Stimulated activated CD4-positive, alpha-beta T cell treated with anti-CD3 and anti-CD28 coated beads, TNF-alpha, amount 100 ng/mL, for 4 hours (primary cell): Measurements from ENCODE around the gene PPP1R12C.
"Not testable (repeated sequence)": the region's sequence is repeated elsewhere in the genome, so short reads cannot be mapped to it uniquely, and the experiment has no call there.

Source experiments
- DNase-seq, 3 experiments: peaks; one replicate each; pipeline ENCODE4 v3.0.0-alpha.2; 2020; ENCODE audit warnings: low read depth in 3 of 3

PPP1R12C gene

DNA sequence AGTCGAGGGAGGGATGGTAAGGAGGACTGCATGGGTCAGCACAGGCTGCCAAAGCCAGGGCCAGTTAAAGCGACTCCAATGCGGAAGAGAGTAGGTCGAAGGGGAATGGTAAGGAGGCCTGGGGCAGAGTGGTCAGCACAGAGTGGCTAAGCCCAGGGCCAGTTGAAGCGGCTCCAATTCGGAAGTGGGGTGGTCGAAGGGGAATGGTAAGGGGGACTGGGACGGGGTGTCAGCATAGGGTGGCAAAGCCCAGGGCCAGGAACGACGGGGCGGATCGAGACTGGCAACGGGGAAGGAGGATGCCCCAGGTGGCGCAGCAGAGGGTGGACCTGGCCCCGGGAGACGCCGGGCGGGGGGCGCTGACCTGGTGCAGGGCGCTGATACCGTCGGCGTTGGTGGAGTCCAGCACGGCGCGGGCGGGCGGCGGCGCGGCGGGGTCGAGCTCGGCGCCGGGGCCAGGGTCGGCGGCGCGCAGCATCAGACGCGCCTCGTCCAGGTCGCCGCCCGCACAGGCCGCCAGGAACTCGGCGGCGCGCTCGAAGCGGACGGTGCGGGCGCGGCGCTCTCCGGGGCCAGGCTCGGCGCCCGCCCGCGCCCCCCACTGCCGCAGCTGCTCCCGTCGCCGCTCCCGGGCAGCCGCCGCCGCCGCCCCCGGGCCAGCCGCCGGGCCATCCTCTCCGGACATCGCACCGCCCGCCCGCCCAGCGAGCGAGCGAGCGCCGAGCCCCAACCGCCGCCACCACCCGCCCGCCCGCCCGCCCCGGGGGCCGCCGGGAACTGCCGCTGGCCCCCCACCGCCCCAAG, at the start of gene PPP1R12C:
Gene PPP1R12C, minus strand, starts transcription at position 779 of the 804 bp plus-strand sequence. Its CDS starts 94 bp downstream, at position 685.
- DNase-seq = no peak

DNA sequence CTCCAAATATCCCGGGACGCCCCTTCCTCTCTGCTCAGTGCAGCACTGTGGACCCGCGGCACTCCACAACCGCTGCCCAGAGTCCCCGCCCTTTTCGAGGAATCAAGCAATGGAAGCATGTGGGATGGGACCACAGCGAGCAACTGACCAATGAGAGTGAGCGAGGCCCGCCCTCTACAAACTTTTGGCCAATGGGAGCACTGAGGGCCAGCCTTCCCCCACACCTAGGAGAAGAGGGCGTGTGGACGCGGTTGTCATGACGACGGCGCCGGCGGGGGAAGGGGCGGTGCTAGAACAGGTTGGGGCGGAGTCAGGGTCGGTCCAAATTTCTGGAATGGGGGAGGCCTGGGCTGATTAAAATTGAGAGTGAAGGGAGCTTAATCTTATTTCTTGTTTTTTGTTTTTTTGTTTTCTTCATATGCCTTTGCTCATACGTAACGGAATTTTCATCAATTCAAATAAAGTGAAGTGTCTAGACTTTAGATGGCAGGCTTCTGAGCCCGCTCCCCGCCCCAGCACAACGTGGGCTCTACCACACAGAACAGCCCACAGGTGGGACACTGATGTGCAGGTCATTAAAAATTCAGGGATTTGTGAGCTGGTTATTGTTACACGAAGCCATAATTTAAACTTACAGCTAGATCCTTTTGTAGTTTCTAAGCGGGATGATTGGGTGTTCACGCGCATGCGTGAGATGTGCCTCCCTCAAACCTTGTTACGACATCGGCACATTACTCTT, 49.3 kb upstream of the PPP1R12C start, which contains the start of gene DNAAF3:
Gene DNAAF3, minus strand, starts transcription at position 84 of the 739 bp plus-strand sequence. CDS start 200 bp downstream, outside the sequence.
- DNase-seq = peak; percentile 21 to 63 (median 48)

DNA sequence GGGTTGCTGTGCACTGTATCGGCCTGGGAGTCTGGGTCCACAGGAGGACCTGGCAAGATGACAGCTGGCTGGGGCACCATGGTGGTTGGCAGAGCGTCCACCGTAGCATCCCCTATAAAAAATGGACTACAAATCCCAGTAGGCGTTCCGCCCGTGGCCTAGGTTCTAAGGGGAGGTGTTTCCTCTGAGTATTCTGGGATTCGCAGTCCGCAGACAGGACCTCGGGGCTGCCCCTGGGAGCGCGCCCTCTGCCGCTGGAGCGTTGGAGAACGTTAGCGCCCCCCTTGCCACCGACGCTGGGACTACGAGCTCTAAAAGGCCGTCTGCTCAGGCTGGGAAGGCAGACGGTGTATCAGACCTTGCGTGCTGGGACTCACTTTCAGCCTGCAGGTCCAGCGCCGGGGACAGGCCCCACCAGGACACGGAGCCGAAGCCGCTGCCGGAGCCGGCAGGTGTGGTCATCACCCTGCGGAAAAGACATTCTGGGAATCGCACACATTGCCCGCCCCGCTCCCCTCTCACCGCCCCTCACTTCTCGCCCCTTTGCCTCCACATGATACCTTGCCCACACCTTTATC, 48.6 kb upstream of the PPP1R12C start:
- DNase-seq = no peak

DNA sequence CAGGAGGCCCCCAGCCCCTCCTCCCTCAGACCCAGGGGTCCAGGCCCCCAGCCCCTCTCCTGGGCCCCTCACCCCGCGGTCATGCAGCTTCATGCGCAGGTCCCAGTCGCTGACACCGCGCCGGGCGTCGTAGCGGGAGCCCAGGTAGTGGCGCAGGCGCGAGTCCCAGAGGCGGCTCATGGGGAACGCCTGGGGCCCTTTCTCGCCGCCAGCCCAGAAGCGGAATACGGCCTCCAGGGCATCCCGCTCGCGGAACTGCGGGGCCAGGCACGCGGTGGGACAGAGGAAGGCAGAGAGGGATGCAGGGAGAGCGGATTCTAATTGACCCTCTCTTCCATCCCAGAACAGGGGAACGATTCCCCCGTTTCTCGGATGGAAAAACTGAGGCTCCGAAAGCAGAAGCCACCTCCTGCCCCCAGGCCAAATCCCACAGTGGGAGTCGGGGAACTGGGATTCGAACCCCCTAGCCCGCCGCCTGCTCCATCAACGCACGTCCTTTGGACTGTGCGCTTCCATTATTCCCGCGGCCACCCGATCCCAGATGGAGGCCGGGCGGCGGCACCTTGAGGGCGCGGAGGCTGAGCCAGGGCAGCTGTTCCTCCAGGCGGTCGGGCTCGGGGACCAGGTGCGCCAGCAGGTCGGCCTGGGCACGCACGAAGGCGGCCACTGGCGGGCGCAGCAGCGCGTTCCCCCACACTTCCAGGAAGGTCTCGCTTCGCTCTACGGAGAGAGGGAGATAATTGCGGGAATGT, 44.3 kb upstream of the PPP1R12C start:
- no peak for DNase-seq

DNA sequence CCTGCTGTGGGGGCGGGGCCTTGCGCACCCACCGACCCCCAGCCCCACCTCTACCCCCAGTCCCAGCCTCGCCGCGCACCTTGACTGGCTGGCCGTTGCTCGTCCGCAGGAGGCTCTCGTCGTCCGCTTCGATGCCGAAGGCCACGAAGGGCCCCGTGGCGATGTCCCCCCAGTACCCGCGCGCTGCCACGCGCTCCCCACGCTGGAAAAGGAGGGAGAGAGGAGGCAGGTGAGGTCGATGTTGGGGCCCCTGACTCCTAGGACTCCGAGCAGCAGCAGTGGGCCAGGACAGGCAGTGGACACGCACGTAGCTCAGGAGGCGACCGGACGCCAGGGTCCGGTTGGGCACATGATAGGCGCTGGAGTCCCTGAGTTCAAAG, 43.5 kb upstream of the PPP1R12C start:
- no peak for DNase-seq

DNA sequence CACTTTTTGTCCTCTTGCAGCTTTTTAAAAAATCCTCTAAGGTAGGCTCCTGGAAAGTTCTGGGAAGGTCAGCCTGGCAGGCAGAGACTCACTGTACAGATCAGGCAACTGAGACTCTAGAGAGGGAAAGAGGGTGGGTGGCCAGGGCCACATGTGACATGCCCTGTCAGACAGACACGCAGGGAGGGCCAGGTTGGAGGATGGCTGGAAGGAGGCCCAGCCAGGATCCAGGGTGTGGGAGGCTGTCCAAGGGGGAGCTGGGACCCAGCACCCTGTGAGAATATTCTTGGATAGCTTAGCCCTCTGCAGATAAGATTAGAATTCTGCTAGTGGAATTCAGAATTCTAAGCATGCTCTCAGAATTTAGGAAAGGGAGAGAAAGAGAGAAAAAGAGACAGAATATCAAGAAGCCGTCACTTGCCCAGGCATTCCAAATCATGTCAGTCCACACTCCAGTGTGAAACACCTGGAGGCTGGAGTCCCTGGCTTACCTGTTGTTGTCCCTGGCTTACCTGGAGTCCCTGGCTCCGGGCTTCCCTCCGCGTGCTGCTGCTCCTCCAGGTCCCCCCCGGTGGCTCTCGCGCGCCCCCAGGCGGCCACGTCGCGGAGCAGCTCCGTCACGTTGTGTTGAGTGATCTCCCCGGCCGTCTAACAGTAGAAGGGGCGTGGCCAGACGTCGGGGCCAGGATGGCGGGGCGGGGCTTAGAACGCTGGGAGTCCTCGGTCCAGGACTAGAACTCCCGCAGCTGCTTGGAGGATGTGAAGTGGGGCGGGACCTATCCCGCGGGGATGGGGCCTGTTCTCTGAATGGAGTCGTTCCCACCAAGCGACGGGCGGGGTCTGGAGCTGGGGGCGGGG, 42.9 kb upstream of the PPP1R12C start:
- DNase-seq = peak; percentile 68 to 76 (median 73)

DNA sequence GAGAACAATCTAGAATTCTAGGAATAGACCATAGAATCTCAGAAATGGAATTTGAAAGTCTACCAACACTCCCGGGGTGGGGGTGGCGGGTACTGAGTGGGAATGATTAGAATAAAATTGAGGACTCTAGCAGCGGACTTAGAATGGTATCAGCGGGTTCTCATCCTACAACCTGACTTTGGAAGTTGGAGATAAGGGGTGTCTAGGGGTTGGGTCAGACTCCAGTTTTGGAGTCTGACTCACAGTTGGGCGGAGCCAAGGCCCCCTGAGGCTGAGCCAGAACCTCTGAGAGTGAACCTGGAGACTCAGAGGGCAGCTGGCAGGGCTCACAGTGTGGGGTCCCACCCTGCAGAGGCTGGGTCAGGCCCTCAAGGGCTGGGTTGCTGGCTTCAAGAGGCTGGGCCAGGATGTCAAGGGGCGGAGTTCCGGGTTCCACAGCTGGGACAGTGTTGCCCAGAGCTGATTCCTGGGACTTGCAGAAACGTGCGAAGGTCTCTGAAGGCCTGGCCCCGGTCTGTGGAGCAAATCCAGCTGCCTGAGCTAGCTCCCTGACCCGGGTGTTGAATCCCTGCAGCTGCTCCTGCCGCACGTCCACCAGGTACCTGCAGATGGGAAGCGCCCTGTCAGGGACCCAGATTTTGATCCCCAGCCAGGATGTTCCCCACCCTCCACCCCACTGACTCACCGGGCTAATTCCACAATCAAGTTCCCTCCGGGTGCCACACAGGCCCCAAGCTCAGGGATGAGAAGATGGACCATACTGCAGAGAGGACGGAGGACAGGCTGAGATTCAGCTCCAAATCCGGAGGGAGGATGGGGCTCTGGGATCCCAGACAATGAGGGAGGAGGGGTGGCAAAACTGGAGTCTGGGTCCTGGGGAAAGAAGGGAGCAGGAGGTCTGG, 41.7 kb upstream of the PPP1R12C start:
- no peak for DNase-seq

DNA sequence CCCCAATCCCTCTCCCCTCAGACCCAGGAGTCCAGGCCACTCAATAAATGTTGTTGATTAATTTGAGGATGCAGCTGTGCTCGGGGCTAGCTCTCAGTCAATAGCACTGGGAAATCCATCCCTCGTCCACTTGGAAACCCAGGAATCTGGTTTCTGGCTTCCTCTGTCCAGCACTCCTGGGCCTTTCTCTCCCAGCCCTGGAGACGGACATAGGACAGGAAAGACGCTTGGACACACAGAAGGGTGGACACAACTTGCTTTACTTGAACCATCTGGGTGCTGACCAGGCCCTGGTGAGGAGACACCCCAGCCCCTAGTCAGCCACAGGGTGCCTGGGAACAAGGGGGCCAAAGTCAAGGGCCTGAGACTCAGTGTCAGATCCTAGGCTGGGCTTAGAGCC, 41.0 kb upstream of the PPP1R12C start:
- no peak for DNase-seq

DNA sequence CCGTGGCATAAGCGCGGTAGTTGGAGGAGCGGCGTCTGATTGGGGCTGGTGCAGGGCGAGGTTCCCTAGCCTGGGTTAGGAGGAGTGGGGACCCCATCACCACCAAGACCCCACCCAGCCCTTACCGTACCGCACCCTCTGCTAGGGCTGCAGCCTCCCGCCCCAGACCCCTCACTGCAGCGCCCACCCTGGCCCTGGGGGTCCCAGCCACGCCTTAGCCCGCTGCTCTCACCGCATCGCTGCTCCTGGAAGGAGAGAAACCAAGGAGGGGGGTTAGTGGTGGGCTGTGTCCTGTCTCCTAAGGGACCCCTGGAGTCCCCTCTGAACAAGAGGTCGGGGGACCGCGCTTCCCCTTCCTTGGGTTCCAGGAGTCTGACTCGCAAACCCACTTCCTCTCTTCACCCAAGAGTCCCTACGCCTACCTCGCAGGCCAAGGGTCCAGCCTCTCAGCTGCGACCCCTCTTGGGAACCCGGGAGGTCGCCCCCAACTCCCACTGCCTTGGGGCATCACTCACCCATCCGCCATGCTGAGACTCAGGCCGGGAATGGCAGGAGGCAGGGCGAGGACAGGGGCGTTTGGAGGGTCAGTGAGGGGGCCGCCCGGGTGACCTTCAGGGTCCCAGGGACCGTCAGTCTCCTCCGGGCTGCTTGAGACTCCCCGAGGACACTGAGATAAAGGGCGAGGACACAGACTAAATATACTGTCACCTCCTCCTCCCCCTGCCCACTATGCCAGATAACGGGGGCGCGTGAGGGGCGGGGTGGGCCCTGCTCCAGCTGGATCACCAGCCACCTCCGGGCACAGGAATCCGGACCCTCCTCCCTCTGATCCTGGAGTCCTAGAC, 39.8 kb upstream of the PPP1R12C start, which contains the start of gene TNNI3:
Gene TNNI3, minus strand, starts transcription at position 669 of the 845 bp plus-strand sequence. Its CDS starts 143 bp downstream, at position 526.
- DNase-seq = no peak

DNA sequence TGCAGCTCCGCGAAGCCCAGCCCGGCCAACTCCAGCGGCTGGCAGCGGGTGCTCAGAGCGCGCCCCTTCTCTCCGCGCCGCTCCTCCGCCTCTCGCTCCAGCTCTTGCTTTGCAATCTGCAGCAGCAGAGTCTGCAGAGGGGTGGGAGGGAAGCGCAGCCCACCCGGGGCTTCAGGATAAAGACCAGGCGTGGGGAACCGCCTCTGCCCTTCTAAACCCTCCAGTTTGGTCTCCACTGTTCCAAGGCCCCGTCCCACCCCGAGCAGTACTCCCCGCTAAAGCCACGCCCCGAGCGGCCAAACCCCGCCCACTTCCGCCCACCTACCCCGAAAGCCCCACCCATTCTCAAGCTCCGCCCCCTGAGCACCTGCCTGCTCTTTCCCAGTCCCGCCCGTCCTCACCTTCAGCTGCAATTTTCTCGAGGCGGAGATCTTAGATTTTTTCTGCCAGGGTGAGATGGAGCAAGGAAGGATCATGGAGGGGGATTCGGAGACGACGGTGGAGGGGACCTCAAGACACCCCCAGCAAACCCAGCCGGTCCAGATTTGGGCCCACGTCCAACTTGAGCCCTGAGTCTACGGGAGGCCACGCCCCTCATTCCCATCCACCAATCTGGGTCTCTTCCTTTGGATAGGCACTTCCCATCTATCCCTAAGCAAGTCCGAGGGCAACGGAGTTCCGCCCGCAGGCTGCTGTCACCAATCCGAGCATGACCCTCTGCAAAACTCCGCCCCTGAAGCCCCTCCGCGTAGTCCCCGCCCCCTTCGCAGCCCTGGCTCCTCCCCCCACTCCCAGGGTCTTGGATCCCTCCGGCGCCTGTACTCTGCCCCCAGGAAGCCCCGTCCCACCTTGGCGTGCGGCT, 39.0 kb upstream of the PPP1R12C start:
- peak in 1 of 3 experiments; percentile 15 for DNase-seq

DNA sequence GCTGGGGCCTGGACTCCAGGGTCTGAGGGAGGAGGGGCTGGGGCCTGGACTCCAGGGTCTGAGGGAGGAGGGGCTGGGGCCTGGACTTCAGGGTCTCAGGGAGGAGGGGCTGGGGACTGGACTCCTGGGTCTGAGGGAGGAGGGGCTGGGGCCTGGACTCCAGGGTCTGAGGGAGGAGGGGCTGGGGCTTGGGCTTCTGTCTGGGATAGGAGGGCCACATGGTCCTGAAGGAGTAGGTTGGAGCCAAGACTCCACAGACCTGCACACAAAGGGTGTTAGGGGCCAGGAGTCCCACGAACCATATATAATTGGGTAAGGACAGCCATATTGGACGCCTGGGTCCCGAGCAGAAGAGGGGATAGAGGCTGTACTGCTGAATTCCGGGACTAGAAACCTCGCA, 38.3 kb upstream of the PPP1R12C start:
- DNase-seq = not testable (repeated sequence)

DNA sequence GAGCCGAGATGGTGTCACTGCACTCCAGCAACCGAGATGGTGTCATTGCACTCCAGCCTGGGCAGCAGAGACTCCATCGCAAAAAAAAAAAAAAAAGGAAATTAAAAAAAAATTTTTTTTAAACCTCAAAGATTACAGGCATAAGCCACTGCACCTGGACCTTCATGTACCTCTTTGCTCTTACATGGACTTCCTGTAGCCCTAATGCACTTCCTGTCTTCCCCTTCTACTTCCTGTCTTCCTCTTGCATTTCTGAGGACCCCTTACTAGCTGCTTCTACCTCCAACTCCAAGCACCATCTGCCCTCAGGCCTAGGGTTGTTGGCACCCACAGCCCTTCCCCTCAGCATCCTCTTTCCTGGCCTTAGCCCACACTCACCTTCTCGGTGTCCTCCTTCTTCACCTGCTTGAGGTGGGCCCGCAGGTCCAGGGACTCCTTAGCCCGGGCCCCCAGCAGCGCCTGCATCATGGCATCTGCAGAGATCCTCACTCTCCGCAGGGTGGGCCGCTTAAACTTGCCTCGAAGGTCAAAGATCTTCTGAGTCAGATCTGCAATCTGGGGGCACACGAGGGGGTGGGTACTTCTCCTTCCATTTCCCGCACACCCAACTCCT, 36.3 kb upstream of the PPP1R12C start:
- DNase-seq = no peak

DNA sequence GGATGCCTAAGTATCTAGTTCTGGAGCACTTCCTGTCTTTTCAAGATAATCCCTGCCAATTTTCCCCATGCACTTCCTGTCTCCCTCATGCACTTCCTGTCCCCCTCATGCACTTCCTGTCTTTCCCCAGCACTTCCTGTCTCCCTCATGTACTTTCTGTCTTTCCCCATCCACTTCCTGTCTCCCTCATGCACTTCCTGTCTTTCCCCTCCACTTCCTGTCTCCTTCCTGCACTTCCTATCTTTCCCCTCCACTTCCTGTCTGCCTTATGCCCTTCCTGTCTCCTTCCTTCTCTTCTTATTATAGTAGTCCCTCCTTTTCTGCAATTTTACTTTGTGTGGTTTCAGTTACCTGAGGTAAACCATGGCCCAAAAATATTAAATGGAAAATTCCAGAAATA, 34.6 kb upstream of the PPP1R12C start:
- no peak for DNase-seq

DNA sequence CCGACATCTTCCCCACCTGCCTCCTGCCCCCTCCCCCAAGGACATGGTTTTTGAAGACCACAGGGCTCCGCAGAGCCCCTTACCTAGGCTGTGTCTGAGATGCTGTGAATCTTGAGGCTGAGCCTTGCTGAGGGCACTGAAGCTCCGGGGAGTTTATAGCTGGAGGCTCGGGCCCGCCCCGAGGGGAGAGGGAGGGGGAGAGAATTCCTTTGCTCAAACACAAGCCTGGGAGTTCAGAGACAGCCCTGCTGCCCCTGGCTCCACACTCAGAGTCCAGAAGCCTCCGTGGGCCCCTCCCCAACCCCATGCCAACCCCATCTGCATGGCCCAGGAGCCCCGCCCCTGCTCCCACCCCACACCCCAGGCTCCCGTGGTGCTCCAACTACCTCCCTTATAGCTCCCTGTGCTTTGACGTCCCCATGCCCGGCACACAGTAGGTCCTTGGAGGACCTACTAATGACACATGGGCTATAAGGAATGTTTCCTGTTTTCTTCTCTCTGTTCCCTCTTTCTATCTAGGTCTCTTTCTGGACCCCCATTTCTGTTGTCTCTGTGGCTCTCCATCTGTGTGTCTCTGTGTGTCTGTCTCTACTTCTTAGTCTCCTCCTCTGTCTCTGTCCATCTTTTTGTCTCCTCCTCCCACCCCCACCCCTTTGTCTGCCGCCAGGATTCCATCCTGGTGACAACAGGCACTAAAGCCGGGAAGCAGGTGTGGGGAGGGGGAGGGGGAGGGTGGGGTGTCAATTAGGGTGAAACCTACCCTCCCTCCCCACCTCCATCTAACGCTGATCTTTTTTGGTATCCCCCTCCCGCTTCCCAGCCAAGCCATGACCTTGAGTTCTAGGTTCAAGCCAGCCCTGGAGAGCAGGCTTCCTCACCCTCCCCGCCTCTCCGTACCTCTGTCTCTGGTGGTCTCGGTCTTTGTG, 31.9 kb upstream of the PPP1R12C start, which contains the start of gene TNNT1:
Gene TNNT1, minus strand, starts transcription at position 129 of the 926 bp plus-strand sequence. CDS start 2,049 bp downstream, outside the sequence.
- DNase-seq = no peak

DNA sequence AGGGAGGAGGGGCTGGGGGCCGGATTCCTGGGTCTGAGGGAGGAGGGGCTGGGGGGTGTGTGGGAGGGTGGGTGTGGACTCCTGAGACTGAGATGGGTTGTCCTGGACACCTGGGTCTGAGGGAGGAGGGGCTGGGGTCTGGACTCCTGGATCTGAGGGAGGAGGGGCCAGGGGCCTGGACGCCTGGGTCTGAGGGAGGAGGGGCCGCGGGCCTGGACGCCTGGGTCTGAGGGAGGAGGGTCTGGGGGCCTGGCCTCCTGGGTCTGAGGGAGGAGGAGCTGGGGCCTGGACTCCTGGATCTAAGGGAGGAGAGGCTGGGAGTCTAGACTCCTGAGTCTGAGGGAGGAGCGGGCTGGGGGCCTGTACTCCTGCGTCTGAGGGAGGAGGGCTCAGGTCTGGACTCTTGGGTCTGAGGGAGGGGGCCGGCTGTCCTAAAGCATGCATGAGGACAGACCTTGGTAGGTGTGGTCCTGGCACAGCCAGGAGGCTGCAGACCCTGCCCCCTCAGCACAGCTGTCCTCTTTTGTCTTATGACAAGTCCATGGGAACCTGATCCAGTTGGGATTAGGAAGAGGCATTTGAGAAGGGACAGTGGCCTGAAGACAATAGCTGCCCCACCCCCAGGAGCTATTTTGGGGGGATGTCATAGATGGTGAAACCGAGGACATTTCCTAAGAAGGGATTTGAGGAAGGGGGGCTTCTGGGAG, 30.3 kb upstream of the PPP1R12C start:
- DNase-seq = no peak
